IMR-90 (cell line): ENCODE results near the gene GAREM1. TPM values are rescaled to one million over a fixed set of nuclear protein-coding genes. Genes with fewer than 3 reads are reported as not detected.

ENCODE experiments used
- ATAC-seq: fragments of 200-7000 bp; cut with Tn5 transposase; 2 replicates; pipeline ENCODE4 v1.9.1; 2020; ENCODE audit warnings: low read depth, mild to moderate bottlenecking, moderate library complexity
- BruUV-seq: library from RNA; stranded (reverse); fragments of 400-500 nt; replicated peaks from 2 replicates; lab custom pipeline; 2021; lab: Mats Ljungman, UMichigan
- CTCF ChIA-PET: fragments of 300-600 bp; formaldehyde crosslinking; extraction: SDS; loops from one replicate; lab custom pipeline; 2021; ENCODE audit warnings: antibody characterized with exemption; lab: Yijun Ruan, JAX
- POLR2A ChIA-PET: fragments of 300-600 bp; sonication (Branson Sonifier 250); formaldehyde crosslinking; loops from one replicate; lab custom pipeline; 2022; ENCODE audit warnings: antibody characterized with exemption; ENCODE audit not compliant: unreplicated experiment; lab: Charles Lee
- DNase-seq: peaks from one replicate; pipeline ENCODE4 v3.0.0; 2013
- H2AFZ ChIP-seq: replicated peaks from 2 replicates; pipeline ENCODE3; 2013; ENCODE audit warnings: low read length, mild to moderate bottlenecking; ENCODE audit not compliant: poor library complexity
- H2AK5ac ChIP-seq: 2 replicates; pipeline ENCODE4 v1.6.1; 2013; ENCODE audit warnings: low read depth, low read length, inconsistent platforms
- H2AK9ac ChIP-seq: replicated peaks from 2 replicates; pipeline ENCODE3; 2013; ENCODE audit warnings: mild to moderate bottlenecking, low read depth, low read length, moderate library complexity; ENCODE audit not compliant: poor library complexity
- H2BK120ac ChIP-seq: 2 replicates; pipeline ENCODE4 v1.6.1; 2013; ENCODE audit warnings: low read depth, low read length, inconsistent platforms
- H2BK15ac ChIP-seq: 3 replicates; pipeline ENCODE4 v1.6.1; 2013; ENCODE audit warnings: low read depth, low read length, inconsistent platforms
- H2BK20ac ChIP-seq: 2 replicates; pipeline ENCODE4 v1.6.1; 2013; ENCODE audit warnings: low read depth, mild to moderate bottlenecking, inconsistent platforms, low read length, moderate library complexity
- H2BK5ac ChIP-seq: 2 replicates; pipeline ENCODE4 v1.6.1; 2013; ENCODE audit warnings: mild to moderate bottlenecking, low read depth, low read length, inconsistent platforms; ENCODE audit not compliant: poor library complexity, severe bottlenecking
- H3K14ac ChIP-seq: replicated peaks from 2 replicates; pipeline ENCODE4 v1.6.1; 2013; ENCODE audit warnings: low read depth, low read length, inconsistent platforms
- H3K18ac ChIP-seq: 2 replicates; pipeline ENCODE4 v1.6.1; 2013; ENCODE audit warnings: low read depth, low read length, control low read depth
- H3K23ac ChIP-seq: 2 replicates; pipeline ENCODE4 v1.6.1; 2013; ENCODE audit warnings: low read depth, low read length, inconsistent platforms
- H3K27ac ChIP-seq: 2 replicates; pipeline ENCODE4 v1.5.1; 2013; ENCODE audit warnings: mild to moderate bottlenecking, control low read depth, low read length; ENCODE audit not compliant: insufficient read depth
- H3K27me3 ChIP-seq: 2 replicates; pipeline ENCODE4 v1.6.1; 2013; ENCODE audit warnings: low read length; ENCODE audit not compliant: control insufficient read depth, insufficient read depth
- H3K36me3 ChIP-seq: 2 replicates; pipeline ENCODE4 v1.6.1; 2013; ENCODE audit warnings: low read length, mixed read lengths; ENCODE audit not compliant: control insufficient read depth, insufficient read depth
- H3K4ac ChIP-seq: 2 replicates; pipeline ENCODE4 v1.6.1; 2013; ENCODE audit warnings: low read depth, low read length, inconsistent platforms
- H3K4me1 ChIP-seq: 2 replicates; pipeline ENCODE4 v1.6.1; 2013; ENCODE audit warnings: low read length, mixed read lengths; ENCODE audit not compliant: control insufficient read depth, insufficient read depth
- H3K4me2 ChIP-seq: 2 replicates; pipeline ENCODE4 v1.6.1; 2013; ENCODE audit warnings: low read depth, mild to moderate bottlenecking, control low read depth, low read length, moderate library complexity
- H3K4me3 ChIP-seq: 2 replicates; pipeline ENCODE4 v1.5.1; 2013; ENCODE audit warnings: low read depth, mild to moderate bottlenecking, control low read depth, low read length, moderate library complexity; ENCODE audit not compliant: insufficient read depth
- H3K56ac ChIP-seq: 2 replicates; pipeline ENCODE4 v1.6.1; 2013; ENCODE audit warnings: low read length, inconsistent platforms; ENCODE audit not compliant: insufficient read depth; ENCODE audit errors: extremely low read depth
- H3K79me1 ChIP-seq, 2 experiments: 2 replicates each; pipeline ENCODE4 v1.6.1; 2013; ENCODE audit warnings: low read length in 2 of 2, inconsistent platforms in 1 of 2, low read depth in 1 of 2
- H3K9ac ChIP-seq: 2 replicates; pipeline ENCODE4 v1.6.1; 2013; ENCODE audit warnings: low read depth, low read length, control low read depth
- H3K9me1 ChIP-seq: 2 replicates; pipeline ENCODE4 v1.6.1; 2013; ENCODE audit warnings: low read length, inconsistent platforms; ENCODE audit not compliant: insufficient read depth
- H3K9me3 ChIP-seq: 2 replicates; pipeline ENCODE4 v1.6.1; 2013; ENCODE audit warnings: low read length; ENCODE audit not compliant: control insufficient read depth, insufficient read depth
- H4K20me1 ChIP-seq: 2 replicates; pipeline ENCODE4 v1.6.1; 2013; ENCODE audit warnings: low read length, inconsistent platforms; ENCODE audit not compliant: insufficient read depth
- H4K5ac ChIP-seq: 2 replicates; pipeline ENCODE4 v1.6.1; 2013; ENCODE audit warnings: mild to moderate bottlenecking, low read depth, low read length, control low read depth
- H4K8ac ChIP-seq, 2 experiments: 2 replicates each; pipeline ENCODE4 v1.6.1; 2013; ENCODE audit warnings: low read depth in 2 of 2, low read length in 2 of 2, control low read depth in 1 of 2, inconsistent platforms in 1 of 2
- H4K91ac ChIP-seq: 2 replicates; pipeline ENCODE4 v1.6.1; 2013; ENCODE audit warnings: low read depth, low read length, inconsistent platforms; ENCODE audit not compliant: insufficient read depth
- CEBPB ChIP-seq: IDR thresholded peaks from 2 replicates; pipeline ENCODE4 v1.6.1; 2012; ENCODE audit warnings: low read depth, low read length, improper control_type of control experiment
- CHD1 ChIP-seq: IDR thresholded peaks from 2 replicates; pipeline ENCODE4 v1.6.1; 2012; ENCODE audit warnings: low read depth, low read length, improper control_type of control experiment
- CTCF ChIP-seq: conservative IDR thresholded peaks from 2 replicates; pipeline ENCODE4 v1.5.1; 2012; ENCODE audit warnings: mild to moderate bottlenecking, low read depth, low read length, improper control_type of control experiment
- ELK1 ChIP-seq: fragments of 150-350 bp; IDR thresholded peaks from 2 replicates; pipeline ENCODE4 v1.6.1; 2016; ENCODE audit warnings: low read depth, mild to moderate bottlenecking, low read length, moderate library complexity, borderline replicate concordance
- FOS ChIP-seq: fragments of 150-350 bp; IDR thresholded peaks from 2 replicates; pipeline ENCODE4 v1.6.1; 2016; ENCODE audit warnings: low read depth, low read length
- NFE2L2 ChIP-seq: fragments of 150-350 bp; IDR thresholded peaks from 2 replicates; pipeline ENCODE4 v1.6.1; 2016; ENCODE audit warnings: low read depth, mild to moderate bottlenecking, low read length
- POLR2A ChIP-seq: IDR thresholded peaks from 2 replicates; pipeline ENCODE4 v1.6.1; 2012; ENCODE audit warnings: mild to moderate bottlenecking, low read depth, low read length
- RCOR1 ChIP-seq: IDR thresholded peaks from 2 replicates; pipeline ENCODE4 v1.6.1; 2012; ENCODE audit warnings: mild to moderate bottlenecking, low read length, improper control_type of control experiment; ENCODE audit not compliant: insufficient replicate concordance
- RFX5 ChIP-seq: IDR thresholded peaks from 2 replicates; pipeline ENCODE4 v1.8.0; 2012; ENCODE audit warnings: low read depth, mild to moderate bottlenecking, low read length, moderate library complexity
- SMC3 ChIP-seq: fragments of 150-350 bp; IDR thresholded peaks from 2 replicates; pipeline ENCODE4 v1.6.1; 2016; ENCODE audit warnings: low read depth, mild to moderate bottlenecking, antibody characterized with exemption, low read length, moderate library complexity
- USF2 ChIP-seq: fragments of 150-350 bp; IDR thresholded peaks from 2 replicates; pipeline ENCODE4 v1.6.1; 2017; ENCODE audit warnings: mild to moderate bottlenecking, antibody characterized with exemption, low read length, low read depth
- WGBS, 2 experiments: methylation state at CpG; one replicate each; pipeline versions ENCODE4 v1.1.5 to v1.1.7; 2013; ENCODE audit warnings: missing lambda C conversion rate in 2 of 2; ENCODE audit not compliant: insufficient read length in 1 of 2; ENCODE audit errors: extremely low coverage in 2 of 2; 5-methylcytosine and 5-hydroxymethylcytosine counted together
- dilution Hi-C: fragments of 300-500 bp; cut with HindIII; formaldehyde crosslinking; loops from one replicate; pipeline ENCODE4 v1.14.3; 2018; ENCODE audit warnings: low sequenced_read_pairs; ENCODE audit not compliant: unreplicated experiment
- in situ Hi-C: fragments of 300-500 bp; cut with MboI; formaldehyde crosslinking; loops from 3 replicates; pipeline ENCODE4 v1.14.3; 2019; ENCODE audit warnings: low sequenced_read_pairs, inconsistent platforms, mixed read lengths
- intact Hi-C: fragments of 100-400 bp; cut with micrococcal nuclease; formaldehyde crosslinking; loops from 2 replicates; pipeline ENCODE4 v1.10.0; 2022
- polyA plus RNA-seq, 3 experiments: library from polyadenylated mRNA; depleted of rRNA; stranded (reverse); fragments of >200 nt; gene quantifications; 2 replicates each; pipeline ENCODE4 v1.2.3, GENCODE V29; 2012; ENCODE audit warnings: low replicate concordance in 1 of 3
- total RNA-seq: library from RNA; depleted of rRNA; stranded (reverse); fragments of >200 nt; gene quantifications from 2 replicates; pipeline ENCODE4 v1.2.3, GENCODE V29; 2012

GAREM1 gene
- total and polyA plus RNA-seq, 2 of the 4 experiments (the other 2 are of a cell fraction) = 1.4 to 2.3 TPM

- Histone ChIP-seq H3K18ac (no peak overlapping the region), H4K5ac (no peak overlapping the region), H4K91ac (no peak overlapping the region), H3K23ac (no peak overlapping the region), H3K9ac (no peak overlapping the region), H3K4ac (no peak overlapping the region), H2BK5ac (no peak overlapping the region), H3K4me1 (peaks cover 6% of the 10 kb centered on the region), H4K20me1 (no peaks in the 10 kb centered on the region), H3K14ac (no peak overlapping the region), H4K8ac (no peak overlapping the region), H3K56ac (no peak overlapping the region), H2BK120ac (no peak overlapping the region), H3K36me3 (no peaks in the 10 kb centered on the region), H2AK9ac (no peak overlapping the region), H3K4me2 (no peak overlapping the region), H3K27ac (no peak overlapping the region), H2AK5ac (no peak overlapping the region), H3K4me3 (no peak overlapping the region), H3K9me3 (no peaks in the 10 kb centered on the region), H3K27me3 (no peaks in the 10 kb centered on the region), H2AFZ (no peak overlapping the region), H2BK15ac (no peak overlapping the region; the same call in 2 of the 3 replicates), H3K9me1 (no peaks in the 10 kb centered on the region; the same call in 1 of the 2 replicates), H2BK20ac (no peak overlapping the region), H3K79me1 (no peaks in the 10 kb centered on the region)
- dilution Hi-C loops = no loop called here
- no CpG with 5 or more reads among the region's 2 CpGs for WGBS, 2 experiments
- TF ChIP-seq POLR2A (no peak), NFE2L2 (no peak), SMC3 (no peak), USF2 (no peak), CTCF (no peak), RCOR1 (no peak), FOS (no peak), RFX5 (no peak), ELK1 (no peak), CEBPB (no peak), CHD1 (no peak)
- ChIA-PET POLR2A (no interaction called here), CTCF (interaction anchor here (1.2 kb wide), 1 partner anchor 83 kb away, joined by 3 read pairs; no protein-coding TSS in a partner anchor)
- intact Hi-C loops = no loop called here
- DNase-seq (no peak), ATAC-seq (0 out of 2 replicates have a peak, but pooled peaks have one; percentile 11)
- BruUV-seq = no TSS peak
- in situ Hi-C loops = no loop called here
These were observed 98.7 kb downstream of the GAREM1 start for GRCh38 chr18:32372047-32372380.
